SK-MEL-5 (cell line): ENCODE measurements around the gene CTTN. TPM values are rescaled to one million over a fixed set of nuclear protein-coding genes. Genes with fewer than 3 reads are reported as not detected.
A peak's percentile ranks its signal among the peaks of the same experiment; 100 is the strongest.

Source experiments
- DNase-seq: peaks from one replicate; pipeline ENCODE4 v3.0.0-alpha.2; 2016; ENCODE audit warnings: low read depth, low spot score
- in situ Hi-C: cut with HindIII; loops from 2 replicates; pipeline ENCODE4 v1.10.0; 2016; ENCODE audit warnings: low sequenced_read_pairs, high pct_unique_total_duplicates, low pct_unique_long_range_greater_than_20kb
- total RNA-seq: library from RNA; depleted of rRNA; stranded (reverse); fragments of >200 nt; shearing (Covaris generic); gene quantifications from 2 replicates; pipeline ENCODE4 v1.2.3, GENCODE V29; 2014

The CTTN gene
- total RNA-seq, 1 experiment from 2014 or later: 651 TPM

GRCh38 chr11:70419307-70420007 lies 21.1 kb downstream of the CTTN start:
- in situ Hi-C loops: no loop called here
- no peak for DNase-seq

GRCh38 chr11:70420008-70420464 lies 21.7 kb downstream of the CTTN start:
- in situ Hi-C loops: no loop called here
- no peak for DNase-seq

GRCh38 chr11:70420496-70420895 lies 22.2 kb downstream of the CTTN start:
- in situ Hi-C loops: no loop called here
- DNase-seq: no peak

GRCh38 chr11:70421123-70421522 lies 22.8 kb downstream of the CTTN start:
- no peak for DNase-seq
- in situ Hi-C loops: no loop called here

GRCh38 chr11:70422692-70423522 lies 24.6 kb downstream of the CTTN start:
- in situ Hi-C loops: no loop called here
- DNase-seq: no peak

GRCh38 chr11:70423523-70424505 lies 25.5 kb downstream of the CTTN start:
- peak; percentile 42 for DNase-seq
- in situ Hi-C loops: no loop called here

GRCh38 chr11:70424765-70425344 lies 26.5 kb downstream of the CTTN start:
- in situ Hi-C loops: no loop called here

GRCh38 chr11:70427436-70427835 lies 29.1 kb downstream of the CTTN start:
- in situ Hi-C loops: no loop called here

More at GRCh38 chr11:70424765-70425344, 26.5 kb downstream of the CTTN start:
- DNase-seq: no peak

GRCh38 chr11:70428701-70429427 lies 30.5 kb downstream of the CTTN start:
- in situ Hi-C loops: no loop called here
- no peak for DNase-seq

More at GRCh38 chr11:70427436-70427835, 29.1 kb downstream of the CTTN start:
- DNase-seq: no peak

- in situ Hi-C loops: no loop called here
These were observed 31.0 kb downstream of the CTTN start for GRCh38 chr11:70429428-70429705.

GRCh38 chr11:70429724-70430521 lies 31.6 kb downstream of the CTTN start:
- in situ Hi-C loops: no loop called here
- no peak for DNase-seq

More at GRCh38 chr11:70429428-70429705, 31.0 kb downstream of the CTTN start:
- DNase-seq: no peak

- DNase-seq: no peak
- in situ Hi-C loops: no loop called here
These were observed 32.6 kb downstream of the CTTN start for GRCh38 chr11:70430671-70431574.

GRCh38 chr11:70431611-70432010 lies 33.3 kb downstream of the CTTN start:
- in situ Hi-C loops: no loop called here
- DNase-seq: no peak

- no peak for DNase-seq
- in situ Hi-C loops: no loop called here
These were observed 33.7 kb downstream of the CTTN start for GRCh38 chr11:70432065-70432464.

GRCh38 chr11:70432580-70432979 lies 34.3 kb downstream of the CTTN start:
- in situ Hi-C loops: no loop called here

More at GRCh38 chr11:70432580-70432979, 34.3 kb downstream of the CTTN start:
- no peak for DNase-seq
